NCI-H526 treated with DMSO at 0.1 percent for 48 hours (cell line): ENCODE measurements around the gene N4BP2L2.
A peak's percentile ranks its signal among the peaks of the same experiment; 100 is the strongest.

Source experiments
- DNase-seq: peaks from one replicate; lab custom pipeline; 2025; lab: John Stamatoyannopoulos, UW

Gene N4BP2L2

DNA sequence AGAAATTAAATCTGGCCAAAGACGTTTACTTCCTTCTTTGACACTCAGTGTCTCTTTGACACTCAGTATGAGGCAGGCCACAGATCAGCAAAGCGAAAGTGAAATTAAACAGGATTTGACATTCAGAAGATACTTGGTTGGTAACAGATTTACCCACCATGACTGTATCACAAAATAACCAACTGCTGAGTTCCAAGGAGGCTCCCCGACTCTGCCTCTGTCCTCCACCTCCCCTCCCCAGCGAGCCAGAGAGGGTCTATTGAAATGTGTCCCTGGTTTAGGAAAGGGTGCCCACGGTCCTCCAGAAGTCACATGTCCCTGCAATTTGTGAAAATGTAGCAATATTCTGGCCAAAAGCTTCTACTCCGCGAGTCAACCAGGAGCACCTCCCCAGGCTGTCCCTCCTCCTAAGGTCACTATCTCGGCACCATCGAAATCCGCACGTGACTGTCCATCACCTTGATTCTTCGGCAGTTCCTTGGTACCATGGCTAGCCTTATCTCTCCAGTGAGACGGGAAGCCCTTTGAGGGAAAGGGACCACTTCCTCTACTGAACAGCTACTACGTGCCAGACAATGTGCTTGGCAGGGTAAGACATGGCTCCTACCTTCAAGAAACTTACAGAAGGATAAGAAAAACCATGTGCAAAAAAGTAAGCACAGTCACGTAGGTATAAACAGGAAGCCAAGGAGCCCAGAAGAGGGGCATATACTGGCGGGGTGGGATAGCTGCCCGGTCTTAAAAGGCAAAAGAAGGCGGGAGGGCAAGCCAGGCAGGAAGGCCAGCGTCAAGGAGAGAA is 112.2 kb downstream of the N4BP2L2 start:
- no peak for DNase-seq

DNA sequence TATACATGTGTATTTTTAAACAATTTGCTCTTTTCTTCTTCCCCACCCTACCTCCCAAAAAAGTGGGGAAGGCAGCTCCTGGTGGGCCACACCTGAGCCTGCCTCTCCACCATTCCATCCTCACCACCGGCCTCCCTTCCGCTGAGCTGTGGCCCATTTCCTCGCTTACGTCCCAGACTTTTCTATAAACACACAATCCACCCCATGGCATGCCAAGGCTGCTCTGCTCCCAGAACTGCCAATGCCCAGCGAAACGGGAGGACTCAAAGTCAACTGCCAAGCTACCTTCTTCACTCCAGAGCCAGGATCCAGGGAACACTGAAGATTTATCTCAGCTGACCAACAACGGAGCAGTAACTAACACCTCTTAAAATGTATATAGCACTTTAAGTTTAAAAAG is 113.4 kb downstream of the N4BP2L2 start:
- DNase-seq = no peak

DNA sequence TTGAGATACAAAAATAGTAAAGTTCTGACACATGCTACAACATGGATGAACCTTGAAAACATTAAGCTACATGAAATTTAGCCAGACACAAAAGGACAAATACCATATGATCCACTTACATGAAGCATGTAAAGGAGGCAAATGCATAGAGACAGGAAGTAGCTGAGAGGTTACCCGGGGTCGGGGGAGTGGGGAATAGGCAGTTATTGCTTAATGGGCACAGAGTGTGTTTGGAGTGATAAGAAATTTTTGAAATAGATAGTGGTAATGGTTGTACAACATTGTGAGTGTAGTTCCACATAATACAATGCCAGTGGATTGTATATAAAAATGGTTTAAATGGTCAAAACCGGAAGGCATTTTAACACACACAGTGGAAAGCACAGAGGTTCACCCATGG is 115.0 kb downstream of the N4BP2L2 start:
- DNase-seq = no peak

- DNase-seq = no peak
Measured at GRCh38 chr13:32419862-32420261, 118.7 kb downstream of the N4BP2L2 start.

DNA sequence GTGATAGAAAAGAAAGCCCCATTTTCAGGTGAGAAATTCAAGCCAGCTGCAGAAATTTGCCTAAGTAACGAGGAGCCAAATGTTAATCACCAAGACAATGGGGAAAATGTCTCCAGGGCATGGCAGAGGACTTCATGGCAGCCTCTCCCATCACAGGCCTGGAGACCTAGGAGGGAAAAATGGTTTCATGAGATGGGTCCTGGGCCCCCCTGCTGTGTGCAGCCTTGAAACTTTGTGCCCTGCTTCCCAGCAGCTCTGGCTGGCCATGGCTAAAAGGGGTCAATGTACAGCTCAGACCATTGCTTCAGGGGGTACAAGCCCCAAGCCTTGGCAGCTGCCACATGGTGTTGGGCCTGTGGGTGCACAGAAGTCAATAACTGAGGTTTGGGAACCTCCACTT is 120.6 kb downstream of the N4BP2L2 start:
- no peak for DNase-seq

DNA sequence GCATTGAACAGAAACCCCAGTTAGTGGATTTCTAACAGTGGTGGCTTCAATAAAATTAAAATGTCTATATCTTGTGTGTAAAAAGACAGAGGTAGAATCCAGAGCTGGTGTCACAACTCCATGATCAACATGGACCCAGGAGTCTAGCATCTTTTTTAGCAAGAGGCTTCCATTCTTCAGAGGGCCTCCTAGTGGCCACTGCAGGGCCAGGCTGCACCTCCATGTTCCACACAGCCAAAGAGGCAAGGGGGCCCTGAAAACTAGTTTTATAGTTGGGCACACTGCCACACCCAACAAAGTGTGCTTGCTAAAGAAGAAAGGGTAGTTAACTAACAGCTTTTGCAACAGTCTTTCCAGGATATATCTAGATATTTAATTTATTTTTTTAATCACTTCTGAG is 123.6 kb downstream of the N4BP2L2 start:
- peak; percentile 9 for DNase-seq

DNA sequence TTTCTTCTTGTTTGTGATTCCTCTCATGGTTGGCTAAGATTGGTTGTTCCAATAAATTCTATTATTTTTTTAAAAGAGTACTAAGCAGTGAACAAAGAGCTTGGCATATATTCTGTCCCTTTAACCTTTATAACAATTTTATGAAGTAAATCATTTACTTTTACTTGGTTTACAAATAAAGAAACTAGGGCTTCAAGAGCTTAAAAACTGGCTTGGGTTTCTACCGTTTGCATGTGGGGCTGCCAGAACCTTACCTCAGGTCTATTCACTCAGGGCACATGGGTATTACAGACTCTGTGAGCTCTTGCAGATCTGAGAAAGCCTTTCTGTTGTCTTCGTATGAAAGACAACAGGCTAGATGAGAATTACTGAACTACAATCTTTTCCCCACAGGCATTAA is 124.0 kb downstream of the N4BP2L2 start:
- DNase-seq = no peak

- DNase-seq = no peak
Measured at GRCh38 chr13:32413284-32413683, 125.3 kb downstream of the N4BP2L2 start.

DNA sequence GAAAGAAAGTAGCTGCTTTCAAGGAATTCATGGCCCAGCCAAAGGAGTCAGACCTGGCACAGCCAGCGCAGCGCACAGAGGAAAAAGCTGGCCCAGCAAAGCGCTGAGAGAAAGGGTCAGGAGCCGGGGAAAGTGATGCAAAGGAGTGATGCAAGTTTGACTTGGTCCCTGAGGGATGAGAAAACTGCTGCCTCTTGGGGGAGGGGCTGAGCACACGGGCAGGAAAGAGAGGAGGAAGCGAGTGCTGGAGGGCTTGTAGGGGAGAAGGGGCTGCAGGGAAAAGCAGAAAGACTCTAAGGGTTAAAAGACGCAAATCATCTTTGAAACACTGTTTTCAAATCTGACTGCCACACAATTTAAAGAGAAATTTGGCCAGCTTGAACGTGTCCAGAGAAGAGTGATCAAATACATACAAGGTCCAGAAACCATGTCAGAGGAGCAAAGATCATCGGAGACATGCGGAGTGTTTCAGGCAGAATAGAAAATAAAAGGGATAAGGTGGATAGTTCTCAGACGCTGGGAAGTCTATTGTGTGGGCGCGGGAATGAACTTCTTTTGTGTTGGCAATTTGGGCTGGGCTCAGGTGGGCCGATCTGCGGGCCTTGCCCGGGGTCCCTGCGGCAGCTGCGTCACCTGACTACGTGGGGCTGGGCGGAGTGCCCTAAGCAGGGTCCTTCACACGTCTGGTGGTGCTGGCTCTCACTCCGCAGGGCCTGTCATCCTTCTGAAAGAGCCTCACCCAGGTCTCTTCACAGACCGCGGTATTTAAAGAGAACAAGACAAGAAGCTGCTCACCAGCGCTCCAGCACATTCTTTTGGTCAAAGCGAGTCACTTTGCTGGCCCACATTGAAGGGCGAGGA is 128.8 kb downstream of the N4BP2L2 start:
- no peak for DNase-seq

DNA sequence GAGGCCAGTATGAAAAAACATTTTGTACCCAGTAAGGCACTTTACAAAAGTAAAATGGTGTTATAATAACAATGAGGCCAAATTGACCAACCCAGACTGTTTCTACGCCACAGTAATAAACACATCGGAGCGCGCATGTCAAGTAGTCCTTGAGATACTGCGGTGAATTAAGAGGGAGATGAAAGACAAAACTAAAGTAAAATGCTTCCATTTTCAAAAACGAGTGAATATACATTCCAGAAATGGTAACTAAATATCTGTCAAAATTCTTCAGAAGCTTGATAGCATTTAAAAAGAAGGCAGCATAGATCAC is 129.6 kb downstream of the N4BP2L2 start:
- DNase-seq = no peak

GRCh38 chr13:32408296-32409000 is 130.1 kb downstream of the N4BP2L2 start:
- no peak for DNase-seq

- DNase-seq = no peak
Measured at GRCh38 chr13:32407854-32408253, 130.7 kb downstream of the N4BP2L2 start.

GRCh38 chr13:32403108-32403507 is 135.5 kb downstream of the N4BP2L2 start:
- DNase-seq = no peak

DNA sequence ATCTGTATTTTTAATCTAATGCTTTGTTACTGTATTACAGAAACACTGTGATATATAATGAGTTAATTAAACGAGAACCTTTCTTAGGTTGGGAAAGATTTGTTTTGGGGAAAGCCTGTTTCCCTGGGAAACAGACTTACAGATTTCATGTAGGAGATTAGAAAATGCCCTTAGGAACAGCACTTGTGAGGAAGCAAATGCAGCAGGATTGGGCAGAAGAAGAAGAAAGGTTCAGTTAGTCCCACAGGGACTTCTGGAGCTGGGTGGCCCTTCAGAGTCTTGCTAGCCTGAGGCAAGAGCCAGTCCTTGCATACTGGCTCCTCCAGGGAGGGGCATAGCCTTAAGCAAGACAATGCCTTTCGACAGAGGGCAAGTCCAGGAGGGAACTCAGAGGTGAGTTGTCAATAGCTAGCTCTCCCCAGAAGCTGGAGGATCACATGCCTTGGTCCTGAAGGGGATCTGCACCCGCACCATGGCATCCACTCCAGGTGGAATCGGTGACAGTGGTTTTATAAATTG is 147.4 kb downstream of the N4BP2L2 start:
- no peak for DNase-seq

- no peak for DNase-seq
Measured at GRCh38 chr13:32390484-32390883, 148.1 kb downstream of the N4BP2L2 start.

- no peak for DNase-seq
Measured at GRCh38 chr13:32390048-32390447, 148.5 kb downstream of the N4BP2L2 start.

DNA sequence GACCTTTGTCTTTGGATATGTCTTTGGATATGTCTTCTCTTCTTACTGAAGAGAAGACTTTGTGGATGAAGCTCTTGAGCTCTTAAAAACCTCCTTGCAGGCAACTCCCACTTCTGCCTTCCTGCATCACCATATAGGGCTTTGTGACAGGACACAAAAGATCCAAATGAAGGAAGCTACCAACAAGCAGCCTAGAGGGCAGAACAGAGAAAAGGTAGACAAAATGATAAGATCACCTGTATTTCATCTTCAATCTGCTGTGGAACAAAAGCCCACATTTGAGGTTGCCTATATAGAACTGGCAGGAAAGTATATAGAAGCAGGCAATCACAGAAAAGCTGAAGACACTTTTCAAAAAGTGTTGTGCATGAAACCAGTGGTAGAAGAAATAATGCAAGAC is 153.2 kb downstream of the N4BP2L2 start:
- no peak for DNase-seq

GRCh38 chr13:32384702-32385101 is 153.9 kb downstream of the N4BP2L2 start:
- no peak for DNase-seq

GRCh38 chr13:32383836-32384618 is 154.6 kb downstream of the N4BP2L2 start:
- DNase-seq = no peak
